MM.1S (cell line): Measurements from ENCODE around the gene ROBO2.

Experiments used
- DNase-seq: peaks from one replicate; pipeline ENCODE4 v3.0.0-alpha.2; 2015
- H2AFZ ChIP-seq: fragments of 300-600 bp; sonication (generic); 2 replicates; pipeline ENCODE4 v1.6.0; 2016; ENCODE audit warnings: antibody characterized with exemption, low read length
- H3F3A ChIP-seq: fragments of 300-600 bp; sonication (generic); 2 replicates; pipeline ENCODE4 v1.6.1; 2016; ENCODE audit warnings: mild to moderate bottlenecking, antibody characterized with exemption, low read length, moderate library complexity, mixed read lengths; ENCODE audit not compliant: insufficient read depth
- H3K27ac ChIP-seq: fragments of 300-600 bp; sonication (generic); 2 replicates; pipeline ENCODE4 v1.5.1; 2016; ENCODE audit warnings: mild to moderate bottlenecking, low read length
- H3K27me3 ChIP-seq: fragments of 300-600 bp; sonication (generic); replicated peaks from 2 replicates; pipeline ENCODE4 v1.6.0; 2016; ENCODE audit warnings: low read length; ENCODE audit not compliant: insufficient read depth
- H3K36me3 ChIP-seq: fragments of 300-600 bp; sonication (generic); replicated peaks from 2 replicates; pipeline ENCODE4 v1.6.1; 2016; ENCODE audit warnings: mild to moderate bottlenecking, low read length, mixed read lengths; ENCODE audit not compliant: insufficient read depth
- H3K4me1 ChIP-seq: fragments of 300-600 bp; sonication (generic); 2 replicates; pipeline ENCODE4 v1.6.1; 2016; ENCODE audit warnings: low read length, mixed read lengths
- H3K4me2 ChIP-seq: fragments of 300-600 bp; sonication (generic); 2 replicates; pipeline ENCODE4 v1.6.0; 2016; ENCODE audit warnings: low read depth, low read length
- H3K4me3 ChIP-seq: fragments of 300-600 bp; sonication (generic); 2 replicates; pipeline ENCODE4 v1.5.1; 2016; ENCODE audit warnings: low read length, mixed read lengths
- H3K79me2 ChIP-seq: fragments of 300-600 bp; sonication (generic); 2 replicates; pipeline ENCODE4 v1.6.1; 2016; ENCODE audit warnings: mixed run types, low read length, mixed read lengths
- H3K9ac ChIP-seq: fragments of 300-600 bp; sonication (generic); 2 replicates; pipeline ENCODE4 v1.6.1; 2016; ENCODE audit warnings: low read length, mixed read lengths
- H3K9me2 ChIP-seq: fragments of 300-600 bp; sonication (generic); replicated peaks from 2 replicates; pipeline ENCODE4 v1.6.1; 2016; ENCODE audit warnings: mild to moderate bottlenecking, low read length, mixed read lengths; ENCODE audit not compliant: insufficient read depth
- H3K9me3 ChIP-seq: fragments of 300-600 bp; sonication (generic); replicated peaks from 2 replicates; pipeline ENCODE4 v1.6.1; 2016; ENCODE audit warnings: mild to moderate bottlenecking, low read length, mixed read lengths; ENCODE audit not compliant: insufficient read depth
- H4K20me1 ChIP-seq: fragments of 300-600 bp; sonication (generic); 2 replicates; pipeline ENCODE4 v1.6.1; 2016; ENCODE audit warnings: mild to moderate bottlenecking, low read length, moderate library complexity, mixed read lengths; ENCODE audit not compliant: insufficient read depth
- EZH2 ChIP-seq: fragments of 300-600 bp; sonication (generic); optimal IDR thresholded peaks from 2 replicates; pipeline ENCODE3; 2017; ENCODE audit warnings: low read depth, mild to moderate bottlenecking, antibody characterized with exemption, low read length, mixed read lengths
- EZH2phosphoT487 ChIP-seq: fragments of 300-600 bp; sonication (generic); IDR thresholded peaks from 2 replicates; pipeline ENCODE4 v1.6.1; 2018; ENCODE audit warnings: antibody characterized with exemption, low read length
- TF ChIP-seq, protein P1 (sequence below): fragments of 300-600 bp; sonication (generic); IDR thresholded peaks from 2 replicates; pipeline ENCODE4 v1.5.1; 2016; ENCODE audit warnings: antibody characterized with exemption, low read length, mixed read lengths

ROBO2 gene

DNA sequence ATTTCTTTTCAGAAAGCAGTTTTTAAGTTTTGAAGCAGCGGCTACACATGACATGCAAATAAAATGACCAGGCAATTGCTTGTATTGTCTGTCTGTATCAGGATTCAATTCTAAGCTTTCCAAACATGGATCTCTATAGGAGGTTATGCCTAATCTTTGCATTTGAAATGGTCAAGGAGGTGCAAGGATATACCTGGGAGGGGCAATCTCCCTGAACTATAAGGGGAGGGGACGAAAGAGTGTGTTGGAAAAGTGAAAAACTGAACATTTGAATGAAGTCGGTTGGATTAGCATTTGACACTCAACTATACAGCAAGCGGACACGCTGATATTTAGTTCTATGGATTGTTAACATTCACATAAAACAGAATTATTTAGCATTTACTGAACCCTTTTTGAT, 11.7 kb downstream of the ROBO2 start:
- Histone ChIP-seq H4K20me1 (no peaks in the 10 kb centered on the region), H3F3A (no peaks in the 10 kb centered on the region), H3K9me2 (no peaks in the 10 kb centered on the region), H2AFZ (no peak overlapping the region), H3K9ac (no peak overlapping the region), H3K27ac (no peak overlapping the region), H3K4me1 (no peaks in the 10 kb centered on the region), H3K27me3 (no peaks in the 10 kb centered on the region), H3K4me2 (no peak overlapping the region), H3K9me3 (no peaks in the 10 kb centered on the region), H3K36me3 (no peaks in the 10 kb centered on the region), H3K79me2 (no peaks in the 10 kb centered on the region), H3K4me3 (no peak overlapping the region)
- TF ChIP-seq, protein P1, sequence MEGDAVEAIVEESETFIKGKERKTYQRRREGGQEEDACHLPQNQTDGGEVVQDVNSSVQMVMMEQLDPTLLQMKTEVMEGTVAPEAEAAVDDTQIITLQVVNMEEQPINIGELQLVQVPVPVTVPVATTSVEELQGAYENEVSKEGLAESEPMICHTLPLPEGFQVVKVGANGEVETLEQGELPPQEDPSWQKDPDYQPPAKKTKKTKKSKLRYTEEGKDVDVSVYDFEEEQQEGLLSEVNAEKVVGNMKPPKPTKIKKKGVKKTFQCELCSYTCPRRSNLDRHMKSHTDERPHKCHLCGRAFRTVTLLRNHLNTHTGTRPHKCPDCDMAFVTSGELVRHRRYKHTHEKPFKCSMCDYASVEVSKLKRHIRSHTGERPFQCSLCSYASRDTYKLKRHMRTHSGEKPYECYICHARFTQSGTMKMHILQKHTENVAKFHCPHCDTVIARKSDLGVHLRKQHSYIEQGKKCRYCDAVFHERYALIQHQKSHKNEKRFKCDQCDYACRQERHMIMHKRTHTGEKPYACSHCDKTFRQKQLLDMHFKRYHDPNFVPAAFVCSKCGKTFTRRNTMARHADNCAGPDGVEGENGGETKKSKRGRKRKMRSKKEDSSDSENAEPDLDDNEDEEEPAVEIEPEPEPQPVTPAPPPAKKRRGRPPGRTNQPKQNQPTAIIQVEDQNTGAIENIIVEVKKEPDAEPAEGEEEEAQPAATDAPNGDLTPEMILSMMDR, result no peak
- TF ChIP-seq EZH2 (no peak), EZH2phosphoT487 (no peak)
- no peak for DNase-seq

DNA sequence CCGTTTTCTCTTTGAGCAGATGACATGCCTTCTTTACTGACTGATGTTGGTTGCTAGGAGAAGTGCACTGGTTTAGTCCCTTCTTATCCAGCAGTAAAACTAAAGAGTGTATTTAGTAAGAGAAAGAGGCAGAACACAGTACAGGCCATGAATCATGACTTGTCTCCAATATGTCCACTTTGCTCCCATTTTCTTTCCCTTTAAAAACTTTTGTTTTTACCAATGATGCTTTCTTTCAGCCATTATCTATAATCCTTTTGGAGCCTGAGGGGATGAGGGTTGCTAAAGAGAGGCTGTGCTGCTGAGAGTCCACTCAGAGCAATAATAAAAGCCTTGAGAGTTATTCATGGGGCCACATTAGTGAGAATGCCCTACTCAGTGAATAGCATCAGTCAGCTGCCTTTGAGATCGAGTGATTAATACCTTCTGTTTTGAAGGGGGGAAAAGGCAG, 12.2 kb downstream of the ROBO2 start:
- H3K9ac ChIP-seq, result no peak overlapping the region
- DNase-seq, result no peak
- no peaks in the 10 kb centered on the region for H3K4me1 ChIP-seq
- H3K4me3 ChIP-seq, result no peak overlapping the region
- no peaks in the 10 kb centered on the region for H4K20me1 ChIP-seq
- H2AFZ ChIP-seq, result no peak overlapping the region
- no peak for TF ChIP-seq EZH2
- TF ChIP-seq, protein P1, result no peak
- TF ChIP-seq EZH2phosphoT487, result no peak
- no peaks in the 10 kb centered on the region for H3K79me2 ChIP-seq
- no peaks in the 10 kb centered on the region for H3K9me3 ChIP-seq
- no peaks in the 10 kb centered on the region for H3K9me2 ChIP-seq
- H3F3A ChIP-seq, result no peaks in the 10 kb centered on the region
- H3K27ac ChIP-seq, result no peak overlapping the region
- H3K4me2 ChIP-seq, result no peak overlapping the region
- H3K27me3 ChIP-seq, result no peaks in the 10 kb centered on the region
- no peaks in the 10 kb centered on the region for H3K36me3 ChIP-seq

DNA sequence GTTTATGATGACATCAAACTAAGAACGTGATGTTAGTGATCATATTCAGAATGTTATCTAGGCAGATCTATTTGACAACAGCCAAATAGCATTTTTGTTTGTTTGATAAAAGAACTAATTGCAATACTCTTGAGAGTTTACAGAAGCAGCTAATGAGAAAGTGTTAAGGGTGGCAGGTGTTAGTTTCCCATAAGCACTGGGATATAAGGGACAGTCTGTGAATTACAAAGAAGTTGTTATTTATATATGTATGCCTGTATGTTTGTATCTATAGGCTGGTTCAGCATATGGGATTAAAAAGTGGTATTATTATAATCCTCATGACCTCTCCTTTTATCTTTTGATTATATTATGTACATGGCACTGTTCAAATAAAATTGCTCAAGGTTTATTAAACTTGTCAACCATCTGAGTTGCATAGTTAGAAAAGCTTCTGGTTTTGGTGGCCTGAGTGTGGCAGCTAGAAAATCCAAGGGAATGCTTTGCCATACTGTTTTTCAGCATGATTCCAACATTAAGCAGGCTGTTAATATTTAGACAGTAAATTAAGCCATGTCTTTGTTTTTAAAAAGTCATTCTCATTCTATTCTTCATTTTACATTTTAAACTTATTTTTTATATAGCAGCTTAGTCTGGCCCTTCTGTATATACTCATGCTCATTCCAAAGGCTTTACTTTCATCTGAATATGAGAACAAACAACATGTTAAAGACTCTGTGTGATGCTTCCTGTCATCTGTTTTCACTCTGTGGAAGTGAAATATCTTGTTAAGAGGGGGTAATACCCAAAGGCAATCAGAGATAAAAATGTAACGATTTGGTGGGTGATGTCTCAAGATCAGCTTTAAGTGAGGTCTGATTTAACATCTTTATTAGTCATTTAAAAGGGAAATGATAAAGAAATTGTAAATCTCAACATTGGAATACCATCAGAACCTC, 13.1 kb downstream of the ROBO2 start:
- Histone ChIP-seq H3F3A (no peaks in the 10 kb centered on the region), H4K20me1 (no peaks in the 10 kb centered on the region), H3K27me3 (no peaks in the 10 kb centered on the region), H3K4me1 (no peaks in the 10 kb centered on the region), H3K9ac (no peak overlapping the region), H3K9me3 (no peaks in the 10 kb centered on the region), H3K4me2 (no peak overlapping the region), H3K79me2 (no peaks in the 10 kb centered on the region), H3K36me3 (no peaks in the 10 kb centered on the region), H3K27ac (no peak overlapping the region), H3K9me2 (no peaks in the 10 kb centered on the region), H3K4me3 (no peak overlapping the region), H2AFZ (no peak overlapping the region)
- TF ChIP-seq EZH2 (no peak), EZH2phosphoT487 (no peak)
- TF ChIP-seq, protein P1, result no peak
- no peak for DNase-seq
